ENCODE results near the gene BDKRB2.

The BDKRB2 gene

DNA sequence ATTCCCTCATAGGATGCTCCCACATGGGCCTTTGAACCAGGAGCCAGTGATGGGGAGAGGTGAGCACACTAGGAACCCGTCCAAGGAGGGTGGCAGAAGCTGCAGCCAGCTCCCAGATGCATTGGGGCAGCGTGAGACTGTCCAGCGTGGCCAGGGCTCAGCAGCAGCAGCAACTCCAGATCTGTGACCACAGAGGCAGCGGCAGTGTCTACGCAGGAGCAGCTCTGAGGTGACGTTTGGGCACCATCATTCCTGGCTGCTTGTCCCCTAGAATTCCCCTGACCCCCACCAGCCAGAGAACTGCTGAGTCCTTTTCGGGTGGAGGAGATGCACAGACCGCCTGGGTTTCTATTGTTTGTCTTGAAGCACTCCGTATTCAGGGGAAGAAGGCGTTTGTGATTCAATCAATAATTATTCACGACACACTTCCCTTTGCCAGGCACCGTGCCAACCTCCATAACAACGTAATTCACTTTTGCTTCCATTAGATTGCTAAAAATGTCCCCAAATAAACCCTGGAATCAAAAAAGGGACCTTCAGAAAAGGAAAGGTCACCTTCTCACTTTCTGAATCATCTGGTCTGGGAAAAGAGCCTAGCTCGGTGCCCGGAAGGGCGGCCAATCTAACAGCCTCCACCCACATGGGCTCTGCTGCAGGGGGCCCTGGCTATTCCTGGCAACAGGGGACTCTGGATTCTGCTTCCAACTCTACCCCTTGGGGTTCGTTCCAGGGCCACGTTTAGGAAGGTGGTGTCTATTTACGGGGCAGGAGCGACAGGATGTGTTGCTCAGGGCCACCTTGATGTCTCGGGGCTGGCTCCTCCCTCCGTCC is 11.4 kb upstream of the BDKRB2 start:
- Histone ChIP-seq H3K27ac (ENCODE audit: low read depth, low read length) (no peak overlapping the region), H3K36me3 (ENCODE audit: insufficient read depth, low read length) (no peaks in the 10 kb centered on the region), H3K27me3 (ENCODE audit: insufficient read depth, low read length) (no peaks in the 10 kb centered on the region), H3K4me3 (ENCODE audit: low read depth, low read length) (no peak overlapping the region), H2AFZ (ENCODE audit: low read length, unreplicated experiment) (no peak overlapping the region), H3K4me1 (ENCODE audit: control insufficient read depth, insufficient read depth, low read length, unreplicated experiment) (no peaks in the 10 kb centered on the region), H3K79me2 (ENCODE audit: control insufficient read depth, insufficient read depth, low read length, unreplicated experiment) (no peaks in the 10 kb centered on the region)

DNA sequence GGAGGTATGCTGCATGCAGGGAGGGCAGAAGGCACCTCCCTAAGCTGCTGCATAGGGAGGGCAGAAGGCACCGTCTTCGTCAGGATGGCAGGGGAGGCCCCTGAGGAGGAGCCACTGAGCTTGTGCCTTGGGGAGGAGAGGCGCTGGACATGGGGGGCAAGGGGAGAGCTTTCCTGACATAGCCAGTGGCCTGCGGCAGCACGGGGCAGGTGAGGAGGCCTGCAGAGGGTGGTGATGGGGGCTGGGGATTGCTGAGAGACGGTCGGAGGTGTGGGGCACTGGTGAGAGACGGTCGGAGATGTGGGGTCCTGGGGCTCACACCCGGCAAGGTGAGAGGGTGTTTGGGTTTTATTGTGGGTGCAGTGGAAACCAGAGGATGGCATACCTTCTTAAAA is 10.4 kb upstream of the BDKRB2 start:
- no peaks in the 10 kb centered on the region for H3K4me1 ChIP-seq (ENCODE audit: control insufficient read depth, insufficient read depth, low read length, unreplicated experiment)
- H3K79me2 ChIP-seq (ENCODE audit: control insufficient read depth, insufficient read depth, low read length, unreplicated experiment): no peaks in the 10 kb centered on the region
- no peaks in the 10 kb centered on the region for H3K36me3 ChIP-seq (ENCODE audit: insufficient read depth, low read length)
- H3K4me3 ChIP-seq (ENCODE audit: low read depth, low read length): no peak overlapping the region
- H3K27ac ChIP-seq (ENCODE audit: low read depth, low read length): no peak overlapping the region
- H2AFZ ChIP-seq (ENCODE audit: low read length, unreplicated experiment): no peak overlapping the region
- no peaks in the 10 kb centered on the region for H3K27me3 ChIP-seq (ENCODE audit: insufficient read depth, low read length)

DNA sequence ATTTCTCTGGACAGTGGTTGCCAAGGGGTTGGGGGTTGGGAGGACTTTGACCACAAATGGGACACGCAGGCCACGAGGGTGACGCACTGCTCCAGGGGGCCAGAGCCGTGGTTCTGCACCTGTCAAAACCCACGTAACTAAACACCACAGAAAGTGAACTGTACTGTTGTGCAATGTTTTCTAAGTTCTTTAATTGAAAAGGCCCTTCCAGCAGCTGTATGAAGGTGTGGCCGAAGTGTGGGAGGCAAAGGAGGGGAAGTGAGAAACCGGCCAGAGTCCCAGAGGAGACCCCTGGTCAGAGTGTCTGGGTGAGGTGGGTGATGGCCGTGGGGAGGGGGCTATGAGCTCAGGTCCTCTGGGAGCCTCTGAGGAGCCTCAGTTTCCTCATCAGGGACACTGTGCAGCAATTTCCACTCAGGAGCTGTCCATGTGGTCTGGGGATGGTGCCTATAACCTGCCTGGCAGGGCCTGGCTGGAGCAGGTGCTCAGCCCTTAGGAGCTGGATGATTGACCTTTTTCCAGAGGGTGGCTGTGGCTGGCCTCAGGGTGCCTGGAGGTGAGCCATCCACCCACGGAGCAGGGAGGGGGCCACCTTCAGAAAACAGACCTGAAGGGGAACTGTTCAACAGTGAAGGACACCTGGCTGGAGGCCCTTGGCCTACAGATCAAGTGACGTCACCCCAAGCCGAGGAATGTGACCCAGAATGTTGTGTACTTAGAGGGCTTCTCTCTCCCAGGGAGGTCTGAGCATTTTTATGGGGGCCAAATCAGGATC is 9.8 kb upstream of the BDKRB2 start:
- no peaks in the 10 kb centered on the region for H3K36me3 ChIP-seq (ENCODE audit: insufficient read depth, low read length)
- no peak overlapping the region for H3K27ac ChIP-seq (ENCODE audit: low read depth, low read length)
- H3K4me3 ChIP-seq (ENCODE audit: low read depth, low read length): no peak overlapping the region
- H3K4me1 ChIP-seq (ENCODE audit: control insufficient read depth, insufficient read depth, low read length, unreplicated experiment): no peaks in the 10 kb centered on the region
- H2AFZ ChIP-seq (ENCODE audit: low read length, unreplicated experiment): no peak overlapping the region
- H3K27me3 ChIP-seq (ENCODE audit: insufficient read depth, low read length): no peaks in the 10 kb centered on the region
- no peaks in the 10 kb centered on the region for H3K79me2 ChIP-seq (ENCODE audit: control insufficient read depth, insufficient read depth, low read length, unreplicated experiment)

DNA sequence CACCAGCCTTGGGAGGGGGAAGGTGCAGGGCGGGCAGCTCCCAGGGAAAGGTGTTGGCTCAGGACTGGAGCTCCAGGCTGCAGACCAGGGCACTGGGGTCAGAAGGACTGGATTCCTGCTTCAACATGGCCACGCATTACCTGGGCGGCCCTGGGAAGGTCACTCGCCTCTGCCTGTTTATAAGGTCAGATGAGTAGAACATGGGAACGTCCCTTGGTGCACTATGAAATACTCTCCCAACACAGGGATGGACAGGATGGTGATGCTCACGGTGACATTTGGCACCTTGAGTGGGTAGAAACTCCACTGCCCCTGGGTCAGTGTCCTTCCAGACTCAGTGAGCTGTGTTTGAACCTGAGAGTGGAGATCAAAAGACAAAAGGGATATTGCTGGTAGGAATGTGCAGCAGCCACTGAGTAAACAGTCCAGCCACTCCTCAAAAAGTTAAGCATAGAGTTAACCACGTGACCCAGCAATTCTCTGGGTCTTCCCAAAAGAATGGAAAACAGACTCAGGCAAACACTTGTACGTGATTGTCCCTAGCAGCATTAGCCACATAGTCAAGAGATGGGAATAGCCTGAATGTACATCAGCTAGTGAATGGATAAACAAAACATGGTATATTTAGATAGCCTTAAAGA is 9.1 kb upstream of the BDKRB2 start:
- no peak overlapping the region for H3K27ac ChIP-seq (ENCODE audit: low read depth, low read length)

GRCh38 chr14:96197163-96197852 is 7.3 kb upstream of the BDKRB2 start:
- H3K27ac ChIP-seq (ENCODE audit: low read depth, low read length): no peak overlapping the region
- H3K27me3 ChIP-seq (ENCODE audit: insufficient read depth, low read length): no peaks in the 10 kb centered on the region
- no peak overlapping the region for H2AFZ ChIP-seq (ENCODE audit: low read length, unreplicated experiment)
- H3K36me3 ChIP-seq (ENCODE audit: insufficient read depth, low read length): no peaks in the 10 kb centered on the region
- no peak overlapping the region for H3K4me3 ChIP-seq (ENCODE audit: low read depth, low read length)
- no peaks in the 10 kb centered on the region for H3K4me1 ChIP-seq (ENCODE audit: control insufficient read depth, insufficient read depth, low read length, unreplicated experiment)
- no peaks in the 10 kb centered on the region for H3K79me2 ChIP-seq (ENCODE audit: control insufficient read depth, insufficient read depth, low read length, unreplicated experiment)

More for the DNA sequence above, 9.1 kb upstream of the BDKRB2 start:
- H2AFZ ChIP-seq (ENCODE audit: low read length, unreplicated experiment): no peak overlapping the region
- H3K36me3 ChIP-seq (ENCODE audit: insufficient read depth, low read length): no peaks in the 10 kb centered on the region
- no peaks in the 10 kb centered on the region for H3K27me3 ChIP-seq (ENCODE audit: insufficient read depth, low read length)
- H3K4me3 ChIP-seq (ENCODE audit: low read depth, low read length): no peak overlapping the region
- H3K4me1 ChIP-seq (ENCODE audit: control insufficient read depth, insufficient read depth, low read length, unreplicated experiment): no peaks in the 10 kb centered on the region
- H3K79me2 ChIP-seq (ENCODE audit: control insufficient read depth, insufficient read depth, low read length, unreplicated experiment): no peaks in the 10 kb centered on the region

GRCh38 chr14:96197969-96198368 is 6.7 kb upstream of the BDKRB2 start:
- H3K4me1 ChIP-seq (ENCODE audit: control insufficient read depth, insufficient read depth, low read length, unreplicated experiment): no peaks in the 10 kb centered on the region
- H2AFZ ChIP-seq (ENCODE audit: low read length, unreplicated experiment): no peak overlapping the region
- H3K27me3 ChIP-seq (ENCODE audit: insufficient read depth, low read length): no peaks in the 10 kb centered on the region
- H3K4me3 ChIP-seq (ENCODE audit: low read depth, low read length): no peak overlapping the region
- no peak overlapping the region for H3K27ac ChIP-seq (ENCODE audit: low read depth, low read length)
- no peaks in the 10 kb centered on the region for H3K79me2 ChIP-seq (ENCODE audit: control insufficient read depth, insufficient read depth, low read length, unreplicated experiment)
- no peaks in the 10 kb centered on the region for H3K36me3 ChIP-seq (ENCODE audit: insufficient read depth, low read length)

- Histone ChIP-seq H3K27ac (ENCODE audit: low read depth, low read length) (no peak overlapping the region), H3K4me3 (ENCODE audit: low read depth, low read length) (no peak overlapping the region), H3K4me1 (ENCODE audit: control insufficient read depth, insufficient read depth, low read length, unreplicated experiment) (no peaks in the 10 kb centered on the region), H3K36me3 (ENCODE audit: insufficient read depth, low read length) (no peaks in the 10 kb centered on the region), H2AFZ (ENCODE audit: low read length, unreplicated experiment) (no peak overlapping the region), H3K27me3 (ENCODE audit: insufficient read depth, low read length) (no peaks in the 10 kb centered on the region), H3K79me2 (ENCODE audit: control insufficient read depth, insufficient read depth, low read length, unreplicated experiment) (no peaks in the 10 kb centered on the region)
Observed at GRCh38 chr14:96198430-96199130, 6.1 kb upstream of the BDKRB2 start.

GRCh38 chr14:96201157-96201556 is 3.5 kb upstream of the BDKRB2 start:
- Histone ChIP-seq H2AFZ (ENCODE audit: low read length, unreplicated experiment) (no peak overlapping the region), H3K27ac (ENCODE audit: low read depth, low read length) (no peak overlapping the region)

DNA sequence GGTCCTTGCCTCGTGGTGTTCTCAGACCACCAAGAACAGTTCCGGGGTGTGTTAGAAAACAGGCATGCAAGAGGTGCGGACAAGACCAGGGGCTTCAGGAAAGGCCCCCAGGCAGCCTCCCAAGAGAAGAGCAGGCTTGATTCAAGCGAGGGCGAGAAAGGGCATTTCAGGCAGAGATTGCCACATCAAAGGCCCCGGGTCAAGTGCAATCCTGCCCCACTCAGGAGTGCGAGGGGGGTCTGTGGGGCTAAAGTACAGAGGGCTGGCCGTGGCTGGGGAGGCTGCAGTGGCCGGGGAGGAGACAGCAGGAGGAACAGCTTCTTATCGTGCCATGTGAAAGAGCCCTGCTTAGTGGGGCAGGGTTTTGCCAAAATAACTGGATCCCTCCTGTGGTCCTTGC is 2.7 kb upstream of the BDKRB2 start:
- Histone ChIP-seq H3K4me3 (ENCODE audit: low read depth, low read length) (no peak overlapping the region), H3K27me3 (ENCODE audit: insufficient read depth, low read length) (no peaks in the 10 kb centered on the region), H3K4me1 (ENCODE audit: control insufficient read depth, insufficient read depth, low read length, unreplicated experiment) (peaks cover 20% of the 10 kb centered on the region), H3K79me2 (ENCODE audit: control insufficient read depth, insufficient read depth, low read length, unreplicated experiment) (no peaks in the 10 kb centered on the region), H3K36me3 (ENCODE audit: insufficient read depth, low read length) (no peaks in the 10 kb centered on the region), H2AFZ (ENCODE audit: low read length, unreplicated experiment) (no peak overlapping the region), H3K27ac (ENCODE audit: low read depth, low read length) (no peak overlapping the region)

More at GRCh38 chr14:96201157-96201556, 3.5 kb upstream of the BDKRB2 start:
- Histone ChIP-seq H3K36me3 (ENCODE audit: insufficient read depth, low read length) (no peaks in the 10 kb centered on the region), H3K4me1 (ENCODE audit: control insufficient read depth, insufficient read depth, low read length, unreplicated experiment) (peaks cover 17% of the 10 kb centered on the region), H3K79me2 (ENCODE audit: control insufficient read depth, insufficient read depth, low read length, unreplicated experiment) (no peaks in the 10 kb centered on the region), H3K4me3 (ENCODE audit: low read depth, low read length) (no peak overlapping the region), H3K27me3 (ENCODE audit: insufficient read depth, low read length) (no peaks in the 10 kb centered on the region)
